COR-L47 (cell line): ENCODE results near the gene ZNF407.

Experiments
- DNase-seq: peaks from one replicate; lab custom pipeline; 2025; lab: John Stamatoyannopoulos, UW

Gene ZNF407

GRCh38 chr18:74579496-74580065 lies 18.1 kb upstream of the ZNF407 start:
- DNase-seq, result no peak

- no peak for DNase-seq
Measured at GRCh38 chr18:74582642-74583041, 15.0 kb upstream of the ZNF407 start.

GRCh38 chr18:74587441-74587840 lies 10.2 kb upstream of the ZNF407 start:
- no peak for DNase-seq

GRCh38 chr18:74589021-74589420 lies 8.6 kb upstream of the ZNF407 start:
- no peak for DNase-seq

- DNase-seq, result no peak
Measured at GRCh38 chr18:74589811-74590210, 7.9 kb upstream of the ZNF407 start.

GRCh38 chr18:74590671-74591070 lies 7.0 kb upstream of the ZNF407 start:
- DNase-seq, result no peak

GRCh38 chr18:74595431-74595830 lies 2.2 kb upstream of the ZNF407 start:
- DNase-seq, result no peak

GRCh38 chr18:74597034-74597661 lies 522 bp upstream of the ZNF407 start:
- DNase-seq, result peak; percentile 76

GRCh38 chr18:74598350-74599001 lies 806 bp downstream of the ZNF407 start:
- peak; percentile 77 for DNase-seq

- no peak for DNase-seq
Measured at GRCh38 chr18:74604361-74604760, 6.7 kb downstream of the ZNF407 start.

GRCh38 chr18:74604774-74605173 lies 7.1 kb downstream of the ZNF407 start:
- DNase-seq, result no peak

- DNase-seq, result no peak
Measured at GRCh38 chr18:74608681-74609080, 11.0 kb downstream of the ZNF407 start.

GRCh38 chr18:74609535-74609934 lies 11.9 kb downstream of the ZNF407 start:
- no peak for DNase-seq

GRCh38 chr18:74610051-74610615 lies 12.5 kb downstream of the ZNF407 start:
- DNase-seq, result no peak

GRCh38 chr18:74610860-74611259 lies 13.2 kb downstream of the ZNF407 start:
- no peak for DNase-seq

- DNase-seq, result no peak
Measured at GRCh38 chr18:74611765-74612164, 14.1 kb downstream of the ZNF407 start.

GRCh38 chr18:74613381-74613780 lies 15.7 kb downstream of the ZNF407 start:
- DNase-seq, result no peak

GRCh38 chr18:74616494-74616893 lies 18.8 kb downstream of the ZNF407 start:
- no peak for DNase-seq

- DNase-seq, result no peak
Measured at GRCh38 chr18:74617486-74617885, 19.8 kb downstream of the ZNF407 start.

GRCh38 chr18:74622072-74622471 lies 24.4 kb downstream of the ZNF407 start:
- DNase-seq, result no peak

- peak; percentile 19 for DNase-seq
Measured at GRCh38 chr18:74623047-74623816, 25.6 kb downstream of the ZNF407 start.

- no peak for DNase-seq
Measured at GRCh38 chr18:74624466-74624865, 26.8 kb downstream of the ZNF407 start.
